Right atrium auricular region (tissue), 2 donors: ENCODE results near the gene TUBA4B. TPM values are rescaled to one million over a fixed set of nuclear protein-coding genes. Genes with fewer than 3 reads are reported as not detected.

Source experiments
- DNase-seq: peaks from one replicate; pipeline ENCODE4 v3.0.0-alpha.2; 2019; ENCODE audit warnings: low spot score
- H3K27ac ChIP-seq, 2 donors: fragments of 200-600 bp; sonication (generic); 1 replicate in 1 of 2; 2 replicates in 1 of 2; pipeline ENCODE4 v1.5.1; 2016 to 2019
- H3K27me3 ChIP-seq, 2 donors: fragments of 200-600 bp; sonication (generic); one replicate each; pipeline versions ENCODE4 v1.5.1 to v1.6.0; 2017 to 2019
- H3K36me3 ChIP-seq: fragments of 200-600 bp; sonication (generic); one replicate; pipeline ENCODE4 v1.5.1; 2016
- H3K4me1 ChIP-seq, 2 donors: fragments of 200-600 bp; sonication (generic); one replicate each; pipeline versions ENCODE4 v1.5.1 to v1.6.0; 2017 to 2019
- H3K4me3 ChIP-seq, 2 donors: fragments of 200-600 bp; sonication (generic); 1 replicate in 1 of 2; 2 replicates in 1 of 2; pipeline ENCODE4 v1.5.1; 2017 to 2019; ENCODE audit warnings: mild to moderate bottlenecking in 1 of 2, moderate library complexity in 1 of 2
- H3K9me3 ChIP-seq, 2 donors: fragments of 200-600 bp; sonication (generic); one replicate each; pipeline ENCODE4 v1.5.1; 2019
- total RNA-seq, 2 donors: library from RNA; depleted of rRNA; stranded (reverse); fragments of >200 nt; gene quantifications; one replicate each; pipeline ENCODE4 v1.1.0, GENCODE V29; 2016
- TF ChIP-seq, protein P1 (sequence below), 2 donors: fragments of 200-600 bp; sonication (generic); IDR thresholded peaks; one replicate each; pipeline ENCODE4 v1.5.1; 2019; ENCODE audit warnings: antibody characterized with exemption in 2 of 2

TUBA4B gene
- total RNA-seq, 2 donors from 2014 or later = not detected

DNA sequence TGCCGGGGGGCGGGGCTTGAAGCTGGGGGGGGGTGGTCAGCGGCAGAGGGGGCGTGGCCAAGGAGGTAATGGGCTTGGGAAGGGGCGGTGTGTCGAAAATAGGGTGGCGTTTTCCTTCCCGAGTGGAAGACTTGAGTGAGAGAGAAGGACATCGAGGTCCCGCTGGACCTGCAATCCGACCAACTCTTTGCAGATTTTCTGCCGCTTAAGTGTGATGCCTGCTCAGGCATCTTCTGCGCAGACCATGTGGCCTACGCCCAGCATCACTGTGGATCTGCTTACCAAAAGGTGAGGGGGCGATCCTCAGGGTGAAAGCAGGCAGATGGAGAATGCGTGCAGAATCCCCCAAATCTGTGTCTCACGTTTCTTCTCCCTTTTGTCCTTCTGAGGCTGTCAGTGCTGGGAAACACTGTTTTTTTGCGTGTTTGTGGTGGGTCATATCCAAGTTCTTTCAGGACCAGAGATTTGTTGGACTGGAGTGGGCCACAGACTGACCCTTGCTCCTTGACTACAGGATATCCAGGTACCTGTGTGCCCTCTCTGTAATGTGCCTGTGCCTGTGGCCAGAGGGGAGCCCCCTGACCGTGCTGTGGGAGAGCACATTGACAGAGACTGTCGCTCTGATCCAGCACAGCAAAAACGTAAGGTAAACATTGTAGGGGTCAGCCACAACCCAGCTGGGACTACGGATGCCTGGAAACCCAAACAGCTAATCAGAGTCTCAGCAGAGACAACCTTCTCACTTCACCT, 45.7 kb upstream of the TUBA4B start:
- H3K27ac ChIP-seq = peak overlapping the region; percentile 95 to 98
- no peaks in the 10 kb centered on the region for H3K27me3 ChIP-seq
- peak overlapping the region; percentile 76 to 78 for H3K4me3 ChIP-seq
- no peak for DNase-seq
- H3K9me3 ChIP-seq = no peaks in the 10 kb centered on the region
- H3K4me1 ChIP-seq = peaks cover 0 to 21% of the 10 kb centered on the region in 2 donors
- peaks cover 10% of the 10 kb centered on the region for H3K36me3 ChIP-seq
- TF ChIP-seq, protein P1, sequence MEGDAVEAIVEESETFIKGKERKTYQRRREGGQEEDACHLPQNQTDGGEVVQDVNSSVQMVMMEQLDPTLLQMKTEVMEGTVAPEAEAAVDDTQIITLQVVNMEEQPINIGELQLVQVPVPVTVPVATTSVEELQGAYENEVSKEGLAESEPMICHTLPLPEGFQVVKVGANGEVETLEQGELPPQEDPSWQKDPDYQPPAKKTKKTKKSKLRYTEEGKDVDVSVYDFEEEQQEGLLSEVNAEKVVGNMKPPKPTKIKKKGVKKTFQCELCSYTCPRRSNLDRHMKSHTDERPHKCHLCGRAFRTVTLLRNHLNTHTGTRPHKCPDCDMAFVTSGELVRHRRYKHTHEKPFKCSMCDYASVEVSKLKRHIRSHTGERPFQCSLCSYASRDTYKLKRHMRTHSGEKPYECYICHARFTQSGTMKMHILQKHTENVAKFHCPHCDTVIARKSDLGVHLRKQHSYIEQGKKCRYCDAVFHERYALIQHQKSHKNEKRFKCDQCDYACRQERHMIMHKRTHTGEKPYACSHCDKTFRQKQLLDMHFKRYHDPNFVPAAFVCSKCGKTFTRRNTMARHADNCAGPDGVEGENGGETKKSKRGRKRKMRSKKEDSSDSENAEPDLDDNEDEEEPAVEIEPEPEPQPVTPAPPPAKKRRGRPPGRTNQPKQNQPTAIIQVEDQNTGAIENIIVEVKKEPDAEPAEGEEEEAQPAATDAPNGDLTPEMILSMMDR (IDR thresholded peaks at IDR 0.05) = no peak

DNA sequence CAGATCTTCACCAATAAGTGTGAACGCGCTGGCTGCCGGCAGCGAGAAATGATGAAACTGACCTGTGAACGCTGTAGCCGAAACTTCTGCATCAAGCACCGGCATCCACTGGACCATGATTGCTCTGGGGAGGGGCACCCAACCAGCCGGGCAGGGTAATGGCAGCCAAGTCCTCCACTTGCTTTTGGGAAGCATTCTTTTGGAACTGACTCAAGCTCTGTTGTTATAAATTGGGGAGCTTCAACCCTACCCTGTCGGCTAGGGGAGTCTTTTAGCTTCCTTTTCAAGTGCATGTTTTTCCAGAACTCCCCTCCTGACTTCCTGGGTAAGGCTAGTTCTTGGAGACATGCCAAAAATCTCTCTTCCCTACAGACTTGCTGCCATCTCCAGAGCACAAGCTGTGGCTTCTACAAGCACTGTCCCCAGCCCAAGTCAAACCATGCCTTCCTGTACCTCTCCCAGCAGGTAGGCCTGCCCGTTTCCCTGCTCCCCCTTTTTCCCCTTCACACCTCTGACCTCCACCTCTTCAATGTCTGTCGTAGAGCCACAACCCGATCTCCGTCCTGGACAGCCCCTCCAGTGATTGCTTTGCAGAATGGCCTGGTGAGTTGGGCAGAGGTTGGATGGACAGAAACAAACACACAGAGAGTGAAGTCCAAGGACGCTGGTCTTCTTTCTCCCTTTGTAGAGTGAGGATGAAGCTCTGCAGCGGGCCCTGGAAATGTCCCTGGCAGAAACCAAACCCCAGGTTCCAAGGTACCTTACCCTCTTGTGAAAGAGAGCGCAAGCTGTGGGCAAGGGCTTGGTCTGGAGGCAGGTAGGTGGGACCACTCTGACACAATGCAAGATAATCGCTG, 44.9 kb upstream of the TUBA4B start:
- Histone ChIP-seq H3K27me3 (no peaks in the 10 kb centered on the region), H3K36me3 (peaks cover 18% of the 10 kb centered on the region), H3K4me3 (peak overlapping the region in 1 of 2 donors; percentile 78), H3K4me1 (peaks cover 0 to 21% of the 10 kb centered on the region in 2 donors), H3K9me3 (no peaks in the 10 kb centered on the region), H3K27ac (peak overlapping the region; percentile 95 to 98)
- TF ChIP-seq, protein P1 (IDR thresholded peaks at IDR 0.05) = no peak
- no peak for DNase-seq

DNA sequence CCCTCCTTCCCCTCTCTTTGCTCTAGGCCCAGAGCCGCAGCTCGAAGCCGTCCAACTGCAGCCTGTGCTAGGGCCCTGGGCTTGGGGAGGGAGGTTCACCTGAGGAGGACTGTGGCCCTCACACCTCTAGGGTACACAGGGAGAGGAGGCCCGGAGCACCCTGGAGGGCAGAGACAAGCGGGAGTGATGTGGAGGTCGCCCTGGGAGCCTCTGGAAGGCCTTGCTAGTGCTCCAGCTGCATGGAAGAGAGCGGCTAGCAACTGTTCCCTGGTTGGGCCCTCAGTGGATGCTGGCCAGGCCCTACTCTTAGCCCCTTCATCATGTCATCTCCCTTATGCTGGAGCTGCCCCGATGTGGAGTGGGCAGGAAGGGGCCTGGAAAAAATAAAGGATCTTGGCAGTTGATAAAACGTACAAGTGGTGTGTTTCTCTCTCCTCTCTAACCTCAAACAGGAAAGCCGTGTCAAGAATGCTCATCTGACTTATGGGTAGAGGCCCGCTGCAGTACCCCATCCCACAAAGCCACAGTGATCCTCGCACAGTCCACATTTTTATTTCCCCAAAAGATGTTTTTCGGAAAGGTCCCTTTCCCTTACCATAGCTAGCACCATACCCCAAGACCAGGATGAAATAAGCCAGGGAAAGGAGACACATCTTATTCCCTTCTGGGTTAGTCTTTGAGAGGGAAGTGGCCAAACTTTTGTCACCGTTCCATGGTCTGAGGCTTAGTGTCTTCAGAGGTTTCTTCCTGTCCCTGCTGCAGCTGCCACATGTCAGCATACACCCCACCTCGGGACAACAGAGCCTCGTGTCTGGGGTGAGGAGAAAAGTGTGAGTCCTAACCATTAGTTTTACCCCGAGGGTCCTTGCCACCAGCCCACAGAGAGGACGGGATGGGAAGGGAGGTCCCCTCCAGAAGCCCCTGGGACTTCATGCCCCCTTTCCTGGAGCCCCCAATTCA, 43.5 kb upstream of the TUBA4B start:
- H3K27me3 ChIP-seq = no peaks in the 10 kb centered on the region
- no peak overlapping the region for H3K4me3 ChIP-seq
- H3K9me3 ChIP-seq = no peaks in the 10 kb centered on the region
- H3K36me3 ChIP-seq = peaks cover 32% of the 10 kb centered on the region
- no peak for DNase-seq
- TF ChIP-seq, protein P1 (IDR thresholded peaks at IDR 0.05) = no peak
- no peak overlapping the region for H3K27ac ChIP-seq
- H3K4me1 ChIP-seq = peaks cover 0 to 21% of the 10 kb centered on the region in 2 donors

DNA sequence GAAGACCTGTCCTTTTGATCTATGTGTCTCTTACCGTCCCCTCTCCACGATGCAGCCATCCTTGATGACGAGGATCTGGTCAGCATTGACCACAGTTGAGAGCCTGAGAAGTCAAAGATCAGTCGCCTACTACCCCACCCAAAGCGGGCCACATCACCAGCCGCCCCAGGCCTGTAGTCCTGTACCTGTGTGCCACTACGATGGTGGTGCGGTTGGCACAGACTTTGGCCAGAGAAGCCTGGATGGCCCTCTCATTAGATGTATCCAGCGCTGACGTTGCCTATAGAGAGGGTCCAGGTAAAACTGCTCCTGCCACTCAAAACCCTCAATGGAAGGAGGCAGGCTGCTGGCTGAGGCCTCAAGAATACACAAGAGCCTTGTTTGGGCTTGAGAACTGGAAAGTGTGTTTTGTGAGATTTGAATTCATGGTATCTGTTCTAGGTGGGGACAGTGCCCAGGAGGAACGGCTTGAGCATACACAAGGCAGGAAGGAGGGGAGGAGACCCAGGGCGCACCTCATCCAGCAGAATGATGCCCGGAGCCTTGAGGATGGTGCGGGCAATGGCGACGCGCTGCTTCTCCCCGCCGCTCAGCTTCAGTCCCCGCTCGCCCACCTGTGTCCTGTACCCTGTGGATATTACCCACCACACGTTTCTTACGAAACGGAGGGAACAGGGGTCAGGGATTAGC, 42.7 kb upstream of the TUBA4B start:
- Histone ChIP-seq H3K36me3 (peaks cover 38% of the 10 kb centered on the region), H3K27me3 (no peaks in the 10 kb centered on the region), H3K4me1 (peaks cover 0 to 21% of the 10 kb centered on the region in 2 donors), H3K9me3 (no peaks in the 10 kb centered on the region), H3K27ac (no peak overlapping the region), H3K4me3 (no peak overlapping the region)
- DNase-seq = no peak
- TF ChIP-seq, protein P1 (IDR thresholded peaks at IDR 0.05) = no peak

DNA sequence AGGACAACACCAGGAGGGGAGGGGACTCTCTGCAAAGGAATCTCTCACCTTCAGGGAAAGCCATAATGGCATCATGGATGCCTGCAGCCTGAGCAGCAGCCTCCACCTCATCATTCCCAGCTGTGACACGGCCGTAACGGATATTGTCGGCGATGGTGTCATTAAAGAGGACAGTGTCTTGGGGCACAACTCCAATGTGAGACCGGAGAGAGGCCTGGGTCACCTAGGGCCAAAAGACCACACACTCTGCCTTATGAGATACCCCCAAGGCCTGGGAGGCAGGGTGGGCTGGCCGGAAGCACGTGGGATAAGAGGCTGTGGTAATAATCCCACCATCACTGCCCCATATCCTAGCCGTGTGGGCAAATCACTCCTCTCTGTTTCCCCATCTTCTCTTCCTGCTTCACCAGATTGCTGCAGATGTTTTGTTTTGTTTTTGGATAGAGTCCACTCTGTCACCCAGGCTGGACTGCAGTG, 42.1 kb upstream of the TUBA4B start:
- H3K9me3 ChIP-seq = no peaks in the 10 kb centered on the region
- no peak overlapping the region for H3K27ac ChIP-seq
- H3K36me3 ChIP-seq = peaks cover 44% of the 10 kb centered on the region
- H3K4me1 ChIP-seq = peaks cover 0 to 19% of the 10 kb centered on the region in 2 donors
- H3K27me3 ChIP-seq = no peaks in the 10 kb centered on the region
- H3K4me3 ChIP-seq = no peak overlapping the region
- TF ChIP-seq, protein P1 (IDR thresholded peaks at IDR 0.05) = no peak
- DNase-seq = no peak
